Left cardiac atrium (tissue), 4 donors: Measurements from ENCODE around the gene WBP2NL. TPM values are rescaled to one million over a fixed set of nuclear protein-coding genes. Genes with fewer than 3 reads are reported as not detected.

ENCODE experiments used
- ATAC-seq, 2 donors: fragments of 200-7000 bp; cut with Tn5 transposase; one replicate each; pipeline ENCODE4 v1.9.1; 2020; ENCODE audit warnings: mild to moderate bottlenecking in 2 of 2, moderate library complexity in 2 of 2
- DNase-seq: peaks from one replicate; pipeline ENCODE4 v3.0.0-alpha.2; 2020
- intact Hi-C, 2 donors: fragments of 100-400 bp; cut with DNase I; formaldehyde crosslinking; loops; one replicate each; pipeline versions ENCODE4 v1.14.1 to v1.15.1; 2022 to 2023
- total RNA-seq, 2 donors: library from RNA; stranded (reverse); fragmentation: NEBNext Ultra II Directional; extraction: Animal tissue kit (Norgen Biotek cat#: 25700); gene quantifications; one replicate each; pipeline ENCODE4 v1.2.1, GENCODE V29; 2021
- donor health status: DM: no; HTN: yes; CAD: no.
- donor health status: DM: no; HTN: yes; CAD: no; lungs with severe emphysema.
- donor health status: DM: yes; HTN: yes; CAD: no.
- donor health status: Dilated cardiomyopathy.

The WBP2NL gene
- total RNA-seq, 2 donors from 2014 or later, result 0.42 to 0.50 TPM

DNA sequence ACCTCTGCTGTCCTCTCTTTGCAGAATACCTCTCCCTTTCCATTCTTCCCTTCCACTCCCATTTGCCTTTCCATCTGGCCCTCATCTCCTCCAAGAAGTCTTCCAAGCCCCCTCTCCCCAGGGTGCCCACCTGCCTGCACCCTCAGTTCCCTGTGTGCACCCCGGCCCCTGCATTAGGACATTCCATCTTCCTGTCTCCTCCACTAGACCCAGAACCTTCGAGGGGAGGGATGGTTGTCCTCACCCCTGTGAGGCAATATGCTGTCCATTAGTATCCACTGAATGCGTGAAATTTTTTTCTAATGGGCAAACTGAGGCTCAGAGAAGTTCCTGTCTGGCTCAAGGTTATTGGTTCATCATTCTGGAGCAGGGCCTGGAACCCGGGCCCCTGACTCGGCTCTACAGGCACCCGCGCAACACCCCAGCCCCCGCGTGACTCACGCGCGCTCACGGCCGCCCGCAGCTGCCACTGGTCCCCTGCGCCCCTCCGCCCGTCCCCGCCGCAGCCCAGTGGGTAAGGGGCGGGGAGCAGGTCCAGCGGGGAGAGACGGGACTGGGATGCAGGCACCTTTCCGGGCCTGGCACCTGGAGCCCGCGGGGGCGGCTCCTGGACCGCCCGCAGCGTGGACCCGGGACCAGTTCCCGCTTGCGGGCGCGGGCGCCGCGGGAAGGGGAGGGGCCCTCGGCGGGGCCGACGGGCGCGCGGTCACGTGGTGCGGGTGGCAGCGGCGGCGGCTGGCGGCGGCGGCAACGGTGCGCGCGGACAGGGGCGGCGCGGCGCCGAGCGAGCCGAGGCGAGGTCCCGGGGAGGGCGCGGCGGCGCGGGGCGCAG, 22.3 kb upstream of the WBP2NL start:
- intact Hi-C loops, result no loop called here
- DNase-seq, result no peak
- peak; percentile 66 to 76 for ATAC-seq

DNA sequence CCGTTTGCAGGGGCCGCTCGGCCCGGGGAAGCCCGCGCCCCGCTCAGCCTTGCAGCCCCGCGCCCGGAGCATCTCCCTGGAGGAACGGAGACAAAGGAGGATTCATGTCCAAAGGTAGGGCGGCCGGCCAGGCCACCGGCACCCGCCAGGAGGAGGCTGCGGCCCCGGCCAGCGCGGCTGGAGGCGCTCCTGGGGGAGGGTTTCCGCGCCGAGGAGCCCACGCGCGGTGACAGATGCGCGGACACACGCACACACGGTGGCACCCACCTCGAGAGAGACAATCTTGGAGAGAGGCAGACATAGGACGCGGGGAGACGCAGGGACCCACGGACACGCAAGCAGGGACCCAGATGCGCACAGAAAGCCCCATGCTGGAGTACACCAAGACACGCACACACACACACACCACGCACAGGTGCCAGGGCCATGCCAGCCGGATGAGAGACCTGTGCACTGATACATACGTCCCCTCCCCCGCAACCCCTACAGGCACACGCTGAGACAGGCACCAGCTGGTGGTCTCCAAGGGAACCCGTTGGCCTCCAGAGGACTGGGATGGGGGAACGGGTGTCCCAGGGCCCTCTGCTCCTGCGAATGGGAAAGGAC, 21.5 kb upstream of the WBP2NL start:
- ATAC-seq (no peak), DNase-seq (no peak)
- intact Hi-C loops, result no loop called here

DNA sequence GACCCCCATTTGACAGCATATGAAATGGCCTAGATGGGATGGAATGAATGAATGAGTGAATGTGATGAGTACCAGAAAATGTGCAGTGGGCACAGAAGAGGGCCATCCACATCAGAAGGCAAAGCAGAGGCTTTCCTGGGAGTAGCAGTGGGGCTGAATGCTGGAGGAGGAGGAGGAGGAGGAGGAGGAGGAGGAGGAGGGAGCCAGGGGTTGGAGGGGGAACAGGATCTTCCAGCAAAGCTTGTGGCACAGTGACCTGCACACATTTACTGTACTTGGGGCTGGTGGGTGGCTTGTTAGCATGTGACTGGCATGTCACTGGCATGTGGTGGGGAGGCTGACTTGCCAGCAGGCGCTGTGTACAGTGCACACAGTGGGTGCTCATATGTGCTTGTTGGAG, 19.9 kb upstream of the WBP2NL start:
- intact Hi-C loops, result no loop called here
- ATAC-seq, result no peak

DNA sequence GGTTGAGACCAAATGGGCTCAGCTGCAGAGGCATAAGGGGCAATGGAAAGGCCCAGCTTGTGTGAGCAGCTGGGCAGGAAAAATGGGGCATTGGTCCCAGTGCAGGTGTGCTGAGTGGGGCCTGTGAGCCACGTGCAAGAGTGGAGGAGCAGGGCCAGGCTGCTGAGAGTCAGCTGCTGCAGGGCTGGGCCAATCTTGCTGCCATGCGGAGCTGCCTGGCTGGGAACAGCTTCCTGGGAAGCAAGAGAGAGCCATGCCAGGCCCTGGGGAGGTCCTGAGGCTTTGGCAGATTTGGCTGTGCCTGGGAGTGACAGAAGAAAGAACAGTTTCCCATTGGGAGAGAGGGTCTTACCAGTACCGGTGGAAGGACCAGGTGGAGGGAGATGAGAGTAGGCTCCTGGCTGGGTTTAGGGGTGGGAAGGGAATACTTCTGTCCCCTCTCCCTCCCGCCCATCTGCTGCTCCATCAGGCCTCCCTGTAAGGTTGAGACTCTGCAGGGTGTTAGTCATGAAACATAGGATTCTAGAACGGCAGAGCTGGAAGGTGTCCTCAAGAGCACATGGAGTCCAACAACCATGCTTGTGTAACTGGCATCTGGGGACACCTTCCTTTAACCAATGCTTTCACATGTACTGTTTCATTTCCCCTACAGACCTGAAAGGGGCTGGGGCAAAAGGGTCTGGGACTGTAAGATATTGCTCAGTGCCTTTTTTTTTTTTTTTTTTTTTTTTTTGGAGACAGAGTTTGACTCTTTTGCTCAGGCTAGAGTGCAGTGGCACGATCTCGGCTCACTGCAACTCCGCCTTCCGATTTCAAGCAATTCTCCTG, 19.0 kb upstream of the WBP2NL start:
- intact Hi-C loops, result no loop called here
- ATAC-seq (peak in 1 of 2 donors; percentile 31), DNase-seq (no peak)

More for the DNA sequence above, 19.9 kb upstream of the WBP2NL start:
- DNase-seq, result no peak

DNA sequence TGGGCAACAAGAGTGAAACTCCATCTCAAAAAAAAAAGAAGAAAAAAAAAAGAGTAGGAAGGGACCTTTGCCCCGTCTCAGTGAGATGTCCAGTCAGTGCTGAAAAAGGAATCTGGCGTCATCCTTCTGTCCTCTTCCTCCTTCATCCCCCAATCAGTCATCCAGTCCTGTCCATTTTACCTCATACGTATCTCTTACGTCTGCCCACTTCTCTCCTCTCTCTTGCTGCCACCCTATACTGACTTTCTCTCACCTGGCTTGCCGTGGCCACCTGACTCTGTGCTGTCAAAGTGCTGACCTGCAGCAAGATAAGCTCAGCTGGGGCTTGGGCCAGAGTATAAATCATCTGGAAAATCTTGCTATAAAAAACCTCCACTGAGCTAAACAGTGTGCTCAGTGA, 15.7 kb upstream of the WBP2NL start:
- no peak for ATAC-seq

DNA sequence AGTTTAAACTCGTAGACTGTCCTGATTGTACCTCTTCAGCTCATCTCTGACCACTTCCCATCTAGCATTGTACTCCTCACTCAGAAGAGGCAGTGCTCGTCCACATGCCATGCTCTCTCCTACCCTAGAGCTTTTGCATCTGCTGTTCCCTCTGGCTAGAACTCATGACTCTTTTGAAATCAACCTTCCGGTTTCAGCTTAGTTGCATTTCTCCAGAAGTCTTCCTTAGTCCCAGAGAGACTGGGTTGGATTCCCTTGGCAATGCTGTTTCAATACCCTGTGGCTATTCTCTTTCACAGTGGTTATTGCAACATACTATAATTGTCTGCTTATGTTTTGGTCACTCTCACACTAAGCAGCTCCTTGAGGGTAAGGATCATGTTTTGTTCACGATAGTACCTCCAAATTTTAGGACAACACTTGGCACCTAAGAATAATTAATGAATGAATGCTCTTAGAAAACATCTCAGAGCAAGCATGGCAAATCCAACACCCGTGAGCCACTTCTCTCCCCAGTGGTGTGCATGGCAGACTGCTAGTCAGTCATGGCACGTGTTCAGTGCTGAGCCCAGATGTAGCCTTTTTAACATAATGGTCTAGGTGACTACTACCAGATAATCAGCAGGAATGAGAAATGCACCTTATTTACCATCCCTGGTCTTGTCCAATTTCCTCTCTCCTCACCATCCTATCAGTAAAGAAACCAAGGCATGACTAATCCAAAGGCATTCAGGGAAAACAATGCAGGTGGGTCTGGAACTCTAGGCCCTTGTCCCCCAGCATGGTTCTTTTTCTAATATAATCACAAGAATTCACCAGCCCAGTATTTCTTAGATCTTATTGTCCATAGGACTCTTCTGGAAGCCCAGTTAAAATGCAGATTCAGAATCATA, 14.8 kb upstream of the WBP2NL start:
- intact Hi-C loops, result no loop called here
- DNase-seq, result no peak
- ATAC-seq, result peak; percentile 39 to 77

More for the DNA sequence above, 15.7 kb upstream of the WBP2NL start:
- intact Hi-C loops, result no loop called here
- DNase-seq, result no peak

DNA sequence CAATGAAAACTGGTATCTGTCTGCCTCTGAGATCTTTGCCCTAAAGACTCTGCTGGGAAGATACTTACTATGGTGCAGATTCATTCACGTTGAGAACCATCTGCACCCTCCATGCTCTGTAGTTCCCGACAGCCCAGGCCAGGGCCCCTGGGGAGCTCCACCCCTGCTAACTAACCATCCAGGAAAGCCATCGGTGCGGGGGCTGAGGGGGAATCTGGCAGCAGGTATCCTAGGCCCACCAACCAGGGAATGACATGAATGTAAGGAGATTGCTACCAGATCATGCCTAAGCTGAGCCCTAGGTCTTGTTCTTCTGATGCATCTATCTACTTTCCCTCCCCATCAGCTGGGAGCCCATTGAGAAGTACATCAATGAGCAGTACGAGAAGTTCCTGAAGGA, 11.3 kb upstream of the WBP2NL start:
- intact Hi-C loops, result no loop called here
- DNase-seq, result no peak
- no peak for ATAC-seq

DNA sequence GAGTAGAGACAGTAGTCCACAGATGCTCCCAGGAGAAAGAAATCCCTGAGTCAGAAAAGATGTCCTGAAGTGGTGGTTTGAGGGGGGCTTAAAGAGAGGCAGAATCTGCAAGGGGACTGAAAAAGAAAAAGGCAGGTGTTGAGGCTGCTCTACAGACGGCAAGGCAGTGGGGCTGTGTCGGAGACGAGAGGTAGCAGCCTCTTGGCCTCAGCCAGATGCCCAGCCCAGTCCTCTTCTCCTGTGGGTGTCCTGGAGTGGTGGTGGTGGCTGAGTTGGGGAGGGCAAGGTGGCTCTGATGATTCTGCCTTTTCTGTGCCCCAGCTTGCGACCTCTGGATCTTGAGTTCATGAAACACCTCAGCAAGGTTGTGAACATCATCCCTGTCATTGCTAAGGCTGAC, 9.3 kb upstream of the WBP2NL start:
- DNase-seq (no peak), ATAC-seq (no peak)
- intact Hi-C loops, result no loop called here

DNA sequence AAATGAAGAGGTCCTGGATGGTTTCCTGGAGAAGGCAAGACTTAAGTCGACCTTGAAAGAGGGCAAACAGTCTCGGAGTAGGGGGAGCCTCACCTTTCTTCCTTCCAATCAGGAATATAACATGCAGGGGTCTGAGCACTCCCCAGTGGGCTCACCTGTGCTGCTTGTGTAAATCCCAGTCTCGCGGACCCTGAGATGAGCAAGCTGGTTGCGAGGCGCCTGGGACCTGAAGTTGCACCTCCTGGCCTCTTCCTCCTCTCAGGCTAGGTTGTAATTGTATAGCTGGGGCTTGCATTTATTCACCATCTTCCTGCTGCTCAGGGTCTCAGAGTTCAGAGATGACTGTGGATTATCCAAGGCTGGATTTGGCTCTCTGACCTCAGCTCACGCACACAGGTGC, 7.5 kb upstream of the WBP2NL start:
- no peak for ATAC-seq
- intact Hi-C loops, result no loop called here
- no peak for DNase-seq

DNA sequence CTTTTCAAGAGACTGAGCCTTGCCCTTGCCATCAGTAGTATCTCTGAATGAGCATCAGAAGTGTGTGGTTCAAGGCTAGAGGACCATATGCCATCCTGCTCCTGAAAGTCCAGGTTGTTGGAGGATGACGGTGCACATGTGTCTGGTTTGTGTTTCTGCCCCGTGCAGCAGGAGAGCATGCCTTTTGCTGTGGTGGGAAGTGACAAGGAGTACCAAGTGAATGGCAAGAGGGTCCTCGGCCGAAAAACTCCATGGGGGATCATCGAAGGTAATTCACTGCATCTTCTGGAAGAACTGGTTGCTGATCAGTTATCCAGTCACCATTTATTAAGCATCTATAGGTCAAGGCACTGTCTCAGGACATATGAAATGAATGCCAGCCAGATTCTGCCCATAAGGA, 6.1 kb upstream of the WBP2NL start:
- DNase-seq (no peak), ATAC-seq (no peak)
- intact Hi-C loops, result no loop called here

DNA sequence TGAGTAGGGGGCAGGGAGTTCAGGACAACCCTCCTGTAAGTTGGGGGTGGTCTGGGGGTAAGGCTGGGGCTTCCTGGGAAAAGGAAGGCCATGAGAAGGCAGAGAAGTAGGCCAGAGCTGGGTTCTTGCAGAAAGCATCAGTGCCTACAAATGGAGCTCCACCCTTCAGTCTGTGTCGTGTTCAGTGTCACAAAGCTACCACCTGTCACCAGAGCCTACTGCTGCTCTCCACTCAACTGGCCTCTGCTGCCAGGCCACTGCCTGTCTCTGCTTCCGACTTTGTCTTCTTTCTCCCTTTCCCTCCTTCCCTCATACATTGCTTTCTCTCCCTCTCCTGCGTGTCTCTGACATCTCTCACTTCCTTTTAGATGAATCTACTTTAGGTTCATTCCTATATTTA, 3.4 kb upstream of the WBP2NL start:
- intact Hi-C loops, result no loop called here
- ATAC-seq (no peak), DNase-seq (no peak)

DNA sequence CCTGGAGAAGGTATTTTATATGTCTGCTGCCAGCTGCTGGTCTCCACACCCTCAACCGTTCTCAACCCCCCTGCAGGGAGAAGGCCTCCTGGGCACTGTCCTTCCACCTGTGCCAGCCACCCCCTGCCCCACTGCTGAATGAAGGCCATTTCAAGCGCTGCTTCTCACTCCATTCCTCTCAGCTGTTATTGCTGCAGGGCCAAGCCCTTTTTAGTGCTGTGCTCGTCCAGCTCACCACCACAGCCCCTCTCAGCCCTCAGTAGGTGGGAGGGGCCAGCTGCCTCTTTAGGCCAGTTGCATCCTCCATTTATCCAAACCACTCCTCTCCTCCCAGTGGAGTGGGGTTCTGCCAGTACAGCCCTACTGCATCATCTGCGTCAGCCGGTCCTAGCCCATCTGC, 1.8 kb upstream of the WBP2NL start:
- intact Hi-C loops, result no loop called here
- ATAC-seq, result no peak
- DNase-seq, result no peak

DNA sequence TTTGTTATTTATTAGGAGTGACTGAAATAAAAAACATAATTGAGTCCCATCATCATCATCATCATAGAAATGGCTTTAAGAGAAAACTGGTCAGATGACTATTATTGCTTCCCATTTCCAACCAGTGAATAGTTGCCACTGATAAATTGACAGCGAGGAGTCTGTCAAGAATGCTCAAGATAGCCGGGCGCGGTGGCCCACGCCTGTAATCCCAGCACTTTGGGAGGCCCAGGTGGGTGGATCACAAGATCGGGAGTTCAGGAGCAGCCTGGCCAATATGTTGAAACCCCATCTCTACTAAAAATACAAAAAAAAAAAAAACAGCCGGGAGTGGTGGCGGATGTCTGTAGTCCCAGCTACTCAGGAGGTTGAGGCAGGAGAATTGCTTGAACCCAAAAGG, 1.9 kb downstream of the WBP2NL start:
- intact Hi-C loops, result no loop called here
- DNase-seq, result no peak
- ATAC-seq, result no peak

DNA sequence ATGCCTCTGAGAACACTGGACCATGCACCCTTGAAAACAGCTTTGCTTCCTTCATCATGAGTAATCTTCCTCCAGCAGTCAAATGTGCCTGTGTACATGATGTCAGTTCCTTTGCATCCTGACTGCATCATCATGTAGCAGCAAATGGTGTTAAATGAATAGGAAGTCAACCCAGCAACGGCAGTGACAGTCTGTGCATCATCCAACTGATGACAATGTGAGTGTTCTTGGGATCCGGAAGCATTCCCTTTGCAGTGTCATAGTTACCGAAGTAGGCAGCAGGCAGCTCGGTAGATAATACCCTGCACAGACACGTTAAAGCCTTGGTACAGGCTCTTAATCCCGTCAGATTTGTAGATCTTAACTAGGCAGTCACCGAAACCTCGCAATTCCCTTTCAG, 2.5 kb downstream of the WBP2NL start:
- intact Hi-C loops, result no loop called here
- ATAC-seq (no peak), DNase-seq (no peak)

DNA sequence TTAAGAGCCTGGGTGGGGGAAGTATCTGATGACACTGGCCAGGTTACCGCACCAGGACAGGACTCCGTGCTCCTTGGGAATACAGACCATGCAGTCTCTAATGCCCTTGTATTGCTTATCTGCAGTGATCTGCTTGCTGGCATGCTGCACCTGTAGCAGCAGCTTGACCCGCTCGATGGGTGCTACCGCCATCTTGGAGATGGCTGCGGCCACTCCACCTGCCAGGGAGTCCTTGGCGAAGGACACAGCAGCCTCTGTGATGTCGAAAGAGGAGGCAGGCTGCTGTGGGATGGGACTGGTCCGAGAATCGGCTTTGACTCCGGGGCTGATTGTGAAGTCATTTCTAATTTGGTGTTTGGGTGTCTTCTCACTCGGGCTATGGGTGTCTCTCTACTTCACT, 3.1 kb downstream of the WBP2NL start:
- intact Hi-C loops, result no loop called here
- ATAC-seq, result no peak
- no peak for DNase-seq

DNA sequence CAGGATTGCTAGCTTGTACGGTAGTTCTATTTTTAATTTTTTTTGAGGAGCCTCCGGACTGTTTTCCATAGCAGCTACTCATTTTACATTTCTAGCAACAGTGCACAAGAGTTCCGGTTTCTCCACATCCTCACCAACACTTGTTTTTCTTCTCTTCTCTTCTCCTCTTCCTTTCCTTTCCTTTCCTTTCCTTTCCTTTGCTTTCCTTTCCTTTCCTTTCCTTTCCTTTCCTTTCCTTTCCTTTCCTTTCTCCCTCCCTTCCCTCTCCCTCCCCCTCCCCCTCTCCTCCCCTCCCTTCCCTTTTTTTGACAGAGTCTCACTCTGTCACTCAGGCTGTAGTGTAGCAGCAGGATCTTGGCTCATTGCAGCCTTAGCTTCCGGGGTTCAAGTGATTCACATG, 9.3 kb downstream of the WBP2NL start:
- intact Hi-C loops, result no loop called here
- no peak for ATAC-seq
- no peak for DNase-seq

DNA sequence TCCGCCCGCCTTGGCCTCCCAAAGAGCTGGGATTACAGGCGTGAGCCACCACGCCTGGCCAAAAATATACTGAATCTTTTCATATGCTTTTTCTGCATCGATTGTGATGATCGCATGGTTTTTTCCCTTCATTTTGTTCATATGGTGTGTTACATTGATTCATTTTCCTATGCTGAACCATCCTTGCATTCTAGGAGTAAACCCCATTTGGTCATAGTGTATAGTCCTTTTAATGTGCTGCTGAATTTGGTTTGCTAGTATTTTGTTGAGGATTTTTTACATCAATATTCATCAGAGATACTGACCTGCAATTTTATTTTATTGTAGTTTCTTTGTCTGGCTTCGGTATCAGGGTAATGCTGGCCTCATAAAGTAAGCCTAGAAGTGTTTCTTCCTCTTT, 12.2 kb downstream of the WBP2NL start:
- ATAC-seq (no peak), DNase-seq (no peak)
- intact Hi-C loops, result no loop called here

DNA sequence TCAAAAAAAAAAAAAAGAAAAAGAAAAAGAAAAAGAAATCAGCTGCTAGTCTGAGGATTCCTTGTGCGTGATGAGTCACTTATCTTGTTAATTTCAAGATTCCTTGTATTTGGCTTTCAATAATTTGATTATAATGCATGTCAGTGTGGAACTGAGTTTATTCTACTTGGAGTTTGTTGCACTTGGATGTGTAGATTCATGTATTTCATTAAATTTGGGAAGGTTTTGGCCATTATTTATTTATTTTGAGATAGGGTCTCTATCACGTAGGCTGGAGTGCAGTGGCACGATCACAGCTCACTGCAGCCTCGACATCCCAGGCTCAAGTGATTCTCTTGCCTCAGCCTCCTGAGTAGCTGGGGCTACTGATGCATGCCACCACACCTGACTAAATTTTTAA, 14.8 kb downstream of the WBP2NL start:
- intact Hi-C loops, result no loop called here
- ATAC-seq, result no peak
- no peak for DNase-seq

DNA sequence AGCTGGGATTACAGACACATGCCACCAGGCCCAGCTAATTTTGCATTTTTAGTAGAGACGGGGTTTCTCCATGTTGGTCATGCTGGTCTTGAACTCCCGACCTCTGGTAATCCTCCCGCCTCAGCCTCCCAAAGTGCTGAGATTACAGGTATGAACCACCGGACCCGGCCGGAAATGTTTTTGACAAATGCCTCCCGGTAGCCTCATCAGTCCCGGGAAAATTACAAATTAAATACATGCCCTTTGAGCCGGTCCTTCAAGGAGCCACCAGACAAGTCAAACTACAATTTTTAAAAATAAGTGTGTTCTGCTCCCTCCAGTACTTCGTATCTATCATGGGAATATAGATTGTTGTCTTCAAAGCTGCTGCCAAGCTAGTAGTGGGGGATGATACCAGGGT, 17.5 kb downstream of the WBP2NL start:
- DNase-seq, result no peak
- intact Hi-C loops, result no loop called here
- no peak for ATAC-seq
